GM18867 (cell line): ENCODE measurements around the gene SLC1A3.
"Not testable (repeated sequence)": the region's sequence is repeated elsewhere in the genome, so short reads cannot be mapped to it uniquely, and the experiment has no call there.

Source experiments
- ATAC-seq: cut with Tn5 transposase; IDR thresholded peaks from one replicate; pipeline ENCODE4 v1.9.1; 2021; ENCODE audit warnings: mild to moderate bottlenecking, moderate library complexity; ENCODE audit not compliant: unreplicated experiment

The SLC1A3 gene

GRCh38 chr5:36630201-36631145 is 24.1 kb downstream of the SLC1A3 start:
- ATAC-seq, result no peak

- no peak for ATAC-seq
These were observed 24.7 kb downstream of the SLC1A3 start for GRCh38 chr5:36631154-36631553.

GRCh38 chr5:36631620-36632362 is 25.4 kb downstream of the SLC1A3 start:
- no peak for ATAC-seq

- ATAC-seq, result no peak
These were observed 25.9 kb downstream of the SLC1A3 start for GRCh38 chr5:36632363-36632664.

- no peak for ATAC-seq
These were observed 29.4 kb downstream of the SLC1A3 start for GRCh38 chr5:36635721-36636390.

GRCh38 chr5:36637101-36637500 is 30.7 kb downstream of the SLC1A3 start:
- no peak for ATAC-seq

GRCh38 chr5:36637516-36637915 is 31.1 kb downstream of the SLC1A3 start:
- no peak for ATAC-seq

GRCh38 chr5:36638056-36638455 is 31.6 kb downstream of the SLC1A3 start:
- ATAC-seq, result no peak

GRCh38 chr5:36640949-36641348 is 34.5 kb downstream of the SLC1A3 start:
- no peak for ATAC-seq

GRCh38 chr5:36641431-36641830 is 35.0 kb downstream of the SLC1A3 start:
- no peak for ATAC-seq

- no peak for ATAC-seq
These were observed 35.7 kb downstream of the SLC1A3 start for GRCh38 chr5:36642089-36642488.

- ATAC-seq, result no peak
These were observed 36.8 kb downstream of the SLC1A3 start for GRCh38 chr5:36643162-36643561.

GRCh38 chr5:36643841-36644240 is 37.4 kb downstream of the SLC1A3 start:
- ATAC-seq, result not testable (repeated sequence)

GRCh38 chr5:36644727-36645126 is 38.3 kb downstream of the SLC1A3 start:
- no peak for ATAC-seq

- ATAC-seq, result no peak
These were observed 39.7 kb downstream of the SLC1A3 start for GRCh38 chr5:36646100-36646499.

- no peak for ATAC-seq
These were observed 40.2 kb downstream of the SLC1A3 start for GRCh38 chr5:36646507-36647023.

GRCh38 chr5:36647046-36647445 is 40.6 kb downstream of the SLC1A3 start:
- ATAC-seq, result peak; percentile 53

GRCh38 chr5:36648426-36648825 is 42.0 kb downstream of the SLC1A3 start:
- ATAC-seq, result no peak

GRCh38 chr5:36651761-36652685 is 45.6 kb downstream of the SLC1A3 start:
- no peak for ATAC-seq

- ATAC-seq, result no peak
These were observed 46.8 kb downstream of the SLC1A3 start for GRCh38 chr5:36653044-36653705.
